Lung (tissue), 12 donors: ENCODE measurements around the gene APBA2. TPM values are rescaled to one million over a fixed set of nuclear protein-coding genes. Genes with fewer than 3 reads are reported as not detected.
"Not testable (repeated sequence)": the region's sequence is repeated elsewhere in the genome, so short reads cannot be mapped to it uniquely, and the experiment has no call there.

Experiments
- ATAC-seq: fragments of 200-7000 bp; cut with Tn5 transposase; one replicate; pipeline ENCODE4 v1.9.1; 2020; ENCODE audit warnings: moderate number of reproducible peaks; ENCODE audit not compliant: insufficient read depth, low FRiP score
- DNase-seq, 3 donors: peaks; one replicate each; pipeline ENCODE4 v3.0.0-alpha.2; 2013 to 2017
- H3K27ac ChIP-seq, 2 donors: one replicate each; pipeline ENCODE4 v1.5.1; 2013; ENCODE audit warnings: mild to moderate bottlenecking in 2 of 2, moderate library complexity in 2 of 2, control low read depth in 1 of 2, inconsistent platforms in 1 of 2, low read depth in 1 of 2, low read length in 1 of 2
- H3K27me3 ChIP-seq, 3 donors: one replicate each; pipeline ENCODE4 v1.5.1; 2013; ENCODE audit warnings: low read length in 2 of 3; ENCODE audit not compliant: control insufficient read depth in 3 of 3, insufficient read depth in 3 of 3
- H3K36me3 ChIP-seq, 4 donors: one replicate each; pipeline ENCODE4 v1.5.1; 2013; ENCODE audit warnings: low read length in 4 of 4, mild to moderate bottlenecking in 1 of 4, moderate library complexity in 1 of 4; ENCODE audit not compliant: control insufficient read depth in 4 of 4, insufficient read depth in 4 of 4
- H3K4me1 ChIP-seq, 5 donors: one replicate each; pipeline ENCODE4 v1.5.1; 2013; ENCODE audit warnings: low read length in 5 of 5, mild to moderate bottlenecking in 2 of 5, moderate library complexity in 1 of 5; ENCODE audit not compliant: control insufficient read depth in 5 of 5, insufficient read depth in 5 of 5
- H3K4me3 ChIP-seq: one replicate; pipeline ENCODE4 v1.5.1; 2013; ENCODE audit warnings: mild to moderate bottlenecking, control low read depth, moderate library complexity
- H3K9ac ChIP-seq, 2 donors: one replicate each; pipeline ENCODE4 v1.5.1; 2013; ENCODE audit warnings: low read length in 2 of 2, control low read depth in 1 of 2; ENCODE audit not compliant: insufficient read depth in 1 of 2
- H3K9me3 ChIP-seq, 4 donors: one replicate each; pipeline ENCODE4 v1.5.1; 2013; ENCODE audit warnings: low read length in 3 of 4, mild to moderate bottlenecking in 1 of 4, moderate library complexity in 1 of 4; ENCODE audit not compliant: control insufficient read depth in 4 of 4, insufficient read depth in 3 of 4
- CTCF ChIP-seq: IDR thresholded peaks from 2 replicates; pipeline ENCODE4 v1.5.1; 2012; ENCODE audit warnings: mild to moderate bottlenecking; ENCODE audit errors: control extremely low read depth, extremely low read depth
- WGBS, 2 donors: extraction: QIAGEN DNeasy Blood & Tissue Kit; methylation state at CpG; one replicate each; pipeline ENCODE4 v1.1.7; 2013; 5-methylcytosine and 5-hydroxymethylcytosine counted together
- polyA plus RNA-seq, 2 donors: library from polyadenylated mRNA; stranded (reverse); fragments of 200-250 nt; gene quantifications; one replicate each; pipeline ENCODE4 v1.2.1, GENCODE V29; 2013
- total RNA-seq, 2 donors: library from RNA; depleted of rRNA in 1 of 2; stranded (reverse); fragments of >200 nt in 1 of 2; gene quantifications; one replicate each; pipeline ENCODE4 v1.2.1, GENCODE V29; 2014 to 2021
- donor health status: control.
- donor health status: control.
- donor health status: Bipolar disorder and iron deficiency.
- donor health status: healthy.
- donor health status: DM: yes; HTN: yes; CAD: no.

Gene APBA2
- total and polyA plus RNA-seq, 4 donors: 1.6 to 18.3 (median 4.5) TPM

GRCh38 chr15:28888302-28888894 lies 2.6 kb downstream of the APBA2 start:
- Histone ChIP-seq H3K27ac (no peak overlapping the region), H3K36me3 (no peaks in the 10 kb centered on the region), H3K9ac (no peak overlapping the region), H3K4me3 (no peak overlapping the region), H3K27me3 (peaks cover 0 to 6% (median 0%) of the 10 kb centered on the region in 3 donors), H3K4me1 (peaks cover 0 to 21% (median 4%) of the 10 kb centered on the region in 5 donors), H3K9me3 (peaks cover 0 to 2% (median 0%) of the 10 kb centered on the region in 4 donors)
- ATAC-seq: no peak
- DNase-seq: no peak
- 88 to 91% methylated on average over 18 of the region's 18 CpGs for WGBS, 2 donors
- no peak for TF ChIP-seq CTCF

- peaks cover 0 to 6% (median 0%) of the 10 kb centered on the region in 3 donors for H3K27me3 ChIP-seq
- DNase-seq: no peak
- H3K27ac ChIP-seq: no peak overlapping the region
- no peak for ATAC-seq
- TF ChIP-seq CTCF: no peak
- 85 to 90% methylated on average over 10 of the region's 10 CpGs for WGBS, 2 donors
- no peaks in the 10 kb centered on the region for H3K36me3 ChIP-seq
- H3K9me3 ChIP-seq: peaks cover 0 to 2% (median 0%) of the 10 kb centered on the region in 4 donors
- H3K4me1 ChIP-seq: peaks cover 0 to 21% (median 4%) of the 10 kb centered on the region in 5 donors
- no peak overlapping the region for H3K4me3 ChIP-seq
- H3K9ac ChIP-seq: no peak overlapping the region
These were observed 3.1 kb downstream of the APBA2 start for GRCh38 chr15:28888900-28889299.

- WGBS, 2 donors: 92 to 95% methylated on average over 3 of the region's 3 CpGs
These were observed 3.6 kb downstream of the APBA2 start for GRCh38 chr15:28889346-28889745.

GRCh38 chr15:28889871-28890270 lies 4.1 kb downstream of the APBA2 start:
- peaks cover 0 to 21% (median 4%) of the 10 kb centered on the region in 5 donors for H3K4me1 ChIP-seq
- not testable (repeated sequence) for H3K36me3 ChIP-seq, H3K27ac ChIP-seq, ATAC-seq, DNase-seq, H3K4me3 ChIP-seq, H3K9ac ChIP-seq, H3K9me3 ChIP-seq, H3K27me3 ChIP-seq
- WGBS, 2 donors: 80 to 92% methylated on average over 6 of the region's 6 CpGs

More at GRCh38 chr15:28889346-28889745, 3.6 kb downstream of the APBA2 start:
- peaks cover 0 to 2% (median 0%) of the 10 kb centered on the region in 4 donors for H3K9me3 ChIP-seq
- H3K4me3 ChIP-seq: no peak overlapping the region
- ATAC-seq (no peak), DNase-seq (no peak)
- no peak overlapping the region for H3K9ac ChIP-seq
- no peak for TF ChIP-seq CTCF
- H3K4me1 ChIP-seq: peaks cover 0 to 21% (median 4%) of the 10 kb centered on the region in 5 donors
- H3K36me3 ChIP-seq: no peaks in the 10 kb centered on the region
- peaks cover 0 to 6% (median 0%) of the 10 kb centered on the region in 3 donors for H3K27me3 ChIP-seq
- no peak overlapping the region for H3K27ac ChIP-seq

- H3K27ac ChIP-seq, H3K9me3 ChIP-seq, H3K27me3 ChIP-seq, DNase-seq, ATAC-seq, H3K9ac ChIP-seq, H3K4me3 ChIP-seq, H3K36me3 ChIP-seq: not testable (repeated sequence)
- peaks cover 0 to 17% (median 0%) of the 10 kb centered on the region in 5 donors for H3K4me1 ChIP-seq
- WGBS, 2 donors: 89 to 92% methylated on average over 4 of the region's 4 CpGs
These were observed 4.5 kb downstream of the APBA2 start for GRCh38 chr15:28890291-28890690.
